ENCODE results near the gene PLA2G7.

- no peak for TF ChIP-seq CTCF (IDR thresholded peaks at IDR 0.05)
- TF ChIP-seq POLR2A (IDR thresholded peaks at IDR 0.05): no peak
Measured at GRCh38 chr6:46667377-46667776, 67.8 kb downstream of the PLA2G7 start.
